HG03457 (cell line): Measurements from ENCODE around the gene RPL6.
"Not testable (repeated sequence)": the region's sequence is repeated elsewhere in the genome, so short reads cannot be mapped to it uniquely, and the experiment has no call there.

Source experiments
- ATAC-seq: cut with Tn5 transposase; IDR thresholded peaks from one replicate; pipeline ENCODE4 v1.9.1; 2021; ENCODE audit warnings: moderate number of reproducible peaks; ENCODE audit not compliant: unreplicated experiment

The RPL6 gene

DNA sequence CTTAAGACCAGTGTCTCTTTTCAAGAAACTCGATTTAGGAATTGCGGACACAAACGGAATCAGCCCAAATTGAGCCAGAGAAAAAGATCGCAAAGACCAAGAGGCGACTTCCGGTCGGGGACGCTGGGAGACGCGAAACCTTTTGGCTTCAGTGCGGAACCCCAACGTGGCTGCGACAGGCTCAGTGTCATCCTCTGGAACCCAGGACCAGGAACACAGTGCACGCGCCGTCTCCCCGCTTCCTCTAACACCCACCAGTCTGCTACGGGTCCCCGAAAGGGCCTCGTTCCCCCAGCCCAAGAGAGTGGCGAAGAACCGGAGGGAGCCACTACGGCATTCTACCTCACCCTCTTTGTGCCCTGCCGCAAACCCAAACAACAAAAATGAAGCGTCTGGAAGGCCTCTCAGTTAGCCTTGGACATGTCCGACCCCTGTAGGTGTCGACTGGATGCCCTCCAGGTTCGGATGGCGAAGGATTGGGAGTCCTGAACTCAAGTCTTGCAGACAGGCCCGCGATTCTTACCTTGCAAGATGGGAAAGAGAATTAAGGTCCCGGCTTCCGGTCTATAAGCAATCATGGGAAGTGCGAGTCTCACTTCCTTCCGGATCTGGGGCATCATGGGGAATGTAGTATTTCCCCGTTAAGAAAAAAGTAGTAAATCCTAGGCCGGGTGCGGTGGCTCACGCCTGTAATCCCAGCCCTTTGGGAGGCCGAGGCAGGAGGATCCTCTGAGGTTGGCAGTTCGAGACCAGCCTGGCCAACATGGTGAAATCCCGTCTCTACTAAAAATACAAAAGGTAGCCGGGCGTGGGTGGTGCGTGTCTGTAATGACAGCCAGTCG, at the start of gene RPL6:
Gene RPL6, minus strand, starts transcription at position 542 of the 842 bp plus-strand sequence. CDS start 949 bp downstream, outside the sequence.
- ATAC-seq = peak; percentile 63

DNA sequence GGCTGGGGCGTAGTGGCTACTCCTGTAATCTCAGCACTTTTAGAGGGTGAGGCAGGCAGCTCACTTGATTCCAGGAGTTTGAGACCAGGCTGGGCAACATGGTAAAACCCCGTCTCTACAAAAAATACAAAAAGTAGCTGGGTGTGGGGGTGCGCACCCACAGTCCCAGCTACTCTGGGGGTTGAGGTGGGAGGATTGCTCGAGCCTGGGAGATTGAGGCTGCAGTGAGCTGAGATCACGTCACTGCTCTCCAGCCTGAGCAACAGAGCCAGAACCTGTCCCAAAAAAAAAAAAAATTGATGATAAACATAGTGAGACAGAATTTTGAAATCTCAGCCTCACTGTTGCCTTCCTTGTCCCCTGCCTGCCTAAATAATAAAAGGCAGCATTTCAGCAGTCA, 49.3 kb upstream of the RPL6 start:
- ATAC-seq = no peak

DNA sequence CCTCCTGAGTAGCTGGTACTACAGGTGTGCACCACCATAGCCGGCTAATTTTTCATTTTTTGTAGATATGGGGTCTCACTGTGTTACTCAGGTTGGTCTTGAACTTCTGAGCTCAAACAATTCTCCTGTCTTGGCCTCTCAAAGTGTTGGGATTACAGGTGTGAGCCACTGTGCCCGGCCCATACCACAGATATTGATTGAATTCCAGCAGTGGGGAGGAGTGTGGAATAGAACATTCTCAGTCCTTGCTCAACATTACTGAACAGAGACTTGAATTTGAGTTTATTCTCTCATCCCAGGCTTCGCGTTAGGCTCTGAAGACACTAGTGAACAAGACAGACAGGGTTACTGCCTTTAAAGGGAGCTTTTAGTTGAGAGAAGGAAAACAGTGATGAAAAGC, 48.9 kb upstream of the RPL6 start:
- no peak for ATAC-seq

DNA sequence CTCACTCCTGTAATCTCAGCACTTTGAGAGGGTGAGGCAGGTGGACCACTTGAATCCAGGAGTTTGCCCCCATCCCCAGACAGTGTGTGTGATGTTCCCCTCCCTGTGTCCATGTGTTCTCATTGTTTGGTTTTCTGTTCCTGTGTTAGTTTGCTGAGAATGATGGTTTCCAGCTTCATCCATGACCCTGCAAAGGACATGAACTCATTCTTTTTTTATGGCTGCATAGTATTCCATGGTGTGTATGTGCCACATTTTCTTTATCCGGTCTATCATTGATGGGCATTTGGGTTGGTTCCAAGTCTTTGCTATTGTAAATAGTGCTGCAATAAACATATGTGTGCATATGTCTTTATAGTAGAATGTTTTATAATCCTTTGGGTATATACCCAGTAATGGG, 47.7 kb upstream of the RPL6 start:
- ATAC-seq = not testable (repeated sequence)

DNA sequence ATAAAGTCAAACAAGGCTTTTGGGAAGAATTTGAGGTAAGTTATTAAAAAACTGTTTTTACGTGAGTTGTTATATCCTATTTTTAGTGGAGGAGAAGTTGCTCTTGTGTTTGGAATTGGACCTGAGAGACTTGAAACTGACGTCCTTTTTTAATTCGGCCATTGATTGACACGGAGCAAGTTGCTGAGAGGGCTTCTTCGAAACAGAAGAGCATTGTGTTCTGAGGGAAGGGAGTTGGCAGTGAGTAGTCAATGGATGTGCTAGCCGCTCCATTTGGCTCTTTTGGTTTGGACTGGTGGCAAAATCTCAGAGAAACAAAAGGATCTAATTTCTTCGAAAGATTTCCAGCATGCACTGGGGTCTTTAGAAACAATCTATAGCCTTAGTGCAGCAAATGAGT, 46.6 kb upstream of the RPL6 start:
- no peak for ATAC-seq

DNA sequence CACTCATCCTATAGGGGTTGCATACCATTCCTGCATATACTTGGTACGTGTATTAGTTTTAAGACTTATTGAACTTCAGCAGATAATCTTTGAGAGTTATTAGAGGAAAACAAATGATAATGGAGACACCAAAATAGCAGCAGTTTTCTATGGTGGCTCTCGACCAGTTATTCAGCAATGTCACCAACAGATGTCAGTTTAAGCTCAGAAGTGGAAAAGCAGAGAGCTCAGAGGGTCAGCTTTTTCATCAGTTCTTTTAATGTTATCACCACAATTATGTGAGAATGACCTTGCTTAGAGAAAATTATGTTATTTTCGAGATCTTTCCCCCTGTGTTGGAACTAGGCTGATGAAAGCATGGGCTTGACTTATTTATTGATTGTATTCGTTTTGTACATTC, 41.3 kb upstream of the RPL6 start:
- no peak for ATAC-seq

DNA sequence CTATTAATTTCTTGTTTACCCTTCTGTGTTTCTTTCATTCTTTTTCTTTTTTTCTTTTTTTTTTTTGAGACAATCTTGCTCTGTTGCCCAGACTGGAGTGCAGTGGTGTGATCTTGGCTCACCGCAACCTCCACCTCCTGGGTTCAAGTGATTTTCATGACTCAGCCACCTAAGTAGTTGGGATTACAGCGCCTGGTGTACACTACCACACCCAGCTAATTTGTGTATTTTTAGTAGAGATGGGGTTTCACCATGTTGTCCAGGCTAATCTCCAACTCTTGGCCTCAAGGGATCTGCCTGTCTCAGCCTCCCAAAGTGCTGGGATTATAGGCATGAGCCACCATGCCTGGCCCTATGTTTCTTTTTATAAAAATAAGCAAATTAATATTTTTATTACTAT, 38.8 kb upstream of the RPL6 start:
- not testable (repeated sequence) for ATAC-seq

DNA sequence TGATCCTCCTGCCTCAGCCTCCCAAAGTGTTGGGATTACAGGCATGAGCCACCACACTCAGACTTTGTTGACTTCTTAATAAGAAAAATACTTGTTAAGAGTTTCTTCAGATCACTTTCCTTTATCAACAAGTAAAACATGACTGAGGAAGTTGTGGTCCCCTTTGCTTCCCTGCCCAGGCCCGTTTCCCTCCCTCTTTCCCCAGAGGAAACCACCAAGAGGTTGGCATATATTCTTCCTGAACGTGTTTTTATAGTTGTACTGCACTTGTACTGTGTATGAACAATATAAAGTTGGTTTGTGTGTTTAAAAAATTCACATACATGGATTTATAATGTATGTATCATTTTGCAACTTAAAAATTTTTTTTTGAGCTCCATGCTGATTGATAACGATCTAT, 37.7 kb upstream of the RPL6 start:
- ATAC-seq = no peak

DNA sequence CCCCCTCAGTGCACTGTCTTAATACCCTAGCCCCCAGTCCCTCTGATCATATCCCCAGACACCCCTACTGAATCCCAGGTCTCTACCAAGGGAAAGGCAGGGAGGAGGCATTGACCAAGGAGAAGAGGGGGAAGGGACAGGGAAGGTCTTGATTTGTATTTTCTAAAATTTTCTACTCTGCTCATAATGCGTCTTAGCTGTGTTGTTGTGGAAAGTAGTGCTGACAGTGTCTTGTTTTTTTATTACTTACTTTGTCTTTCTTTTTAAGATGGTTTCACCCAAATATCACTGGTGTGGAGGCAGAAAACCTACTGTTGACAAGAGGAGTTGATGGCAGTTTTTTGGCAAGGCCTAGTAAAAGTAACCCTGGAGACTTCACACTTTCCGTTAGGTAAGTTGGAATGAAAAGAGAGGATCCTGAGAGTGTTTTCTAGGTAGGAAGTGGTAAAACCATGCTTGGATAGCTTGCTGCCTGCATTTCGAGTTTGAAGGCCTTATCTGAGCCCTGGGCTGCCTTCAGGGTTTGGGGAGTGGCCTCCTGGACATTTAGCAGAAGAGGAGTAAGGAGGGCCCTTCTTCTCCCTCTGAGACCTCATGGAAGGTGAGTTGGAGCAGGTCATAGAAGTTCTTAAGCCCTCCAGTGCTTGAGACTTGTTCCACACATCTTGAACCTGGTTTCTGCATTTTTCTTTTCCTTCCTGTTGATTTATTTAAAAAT, 36.8 kb upstream of the RPL6 start:
- ATAC-seq = no peak

DNA sequence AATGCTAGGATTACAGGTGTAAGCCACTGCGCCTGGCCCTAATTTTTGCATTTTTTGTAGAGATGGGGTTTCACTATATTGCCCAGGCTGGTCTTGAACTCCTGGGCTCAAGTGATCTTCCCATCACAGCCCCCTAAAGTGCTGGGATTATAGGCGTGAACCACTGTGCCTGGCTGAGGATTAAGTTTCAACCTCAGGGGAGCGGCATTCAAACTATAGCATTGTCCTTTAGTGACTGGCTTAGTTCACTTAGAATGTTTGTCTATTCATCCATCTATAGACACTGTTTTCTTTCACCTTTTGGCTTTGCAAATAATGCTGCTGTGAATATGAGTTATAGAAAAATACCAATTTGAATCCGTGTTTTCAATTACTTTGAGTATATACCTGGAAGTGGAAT, 34.5 kb upstream of the RPL6 start:
- ATAC-seq = no peak

DNA sequence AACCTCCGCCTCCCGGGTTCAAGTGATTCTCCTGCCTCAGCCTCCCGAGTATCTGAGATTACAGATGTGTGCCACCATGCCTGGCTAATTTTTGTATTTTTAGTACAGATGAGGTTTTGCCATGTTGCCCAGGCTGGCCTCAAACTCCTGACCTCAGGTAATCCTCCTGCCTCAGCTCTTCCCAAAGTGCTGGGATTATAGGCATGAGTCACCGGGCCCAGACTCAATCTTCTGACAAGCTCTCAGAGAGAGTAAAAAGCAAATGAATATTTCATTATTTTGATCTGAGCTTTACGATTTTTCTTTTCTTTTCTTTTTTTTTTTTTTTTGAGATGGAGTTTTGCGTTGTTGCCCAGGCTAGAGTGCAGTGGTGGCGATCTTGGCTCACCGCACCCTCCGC, 31.2 kb upstream of the RPL6 start:
- ATAC-seq = not testable (repeated sequence)

DNA sequence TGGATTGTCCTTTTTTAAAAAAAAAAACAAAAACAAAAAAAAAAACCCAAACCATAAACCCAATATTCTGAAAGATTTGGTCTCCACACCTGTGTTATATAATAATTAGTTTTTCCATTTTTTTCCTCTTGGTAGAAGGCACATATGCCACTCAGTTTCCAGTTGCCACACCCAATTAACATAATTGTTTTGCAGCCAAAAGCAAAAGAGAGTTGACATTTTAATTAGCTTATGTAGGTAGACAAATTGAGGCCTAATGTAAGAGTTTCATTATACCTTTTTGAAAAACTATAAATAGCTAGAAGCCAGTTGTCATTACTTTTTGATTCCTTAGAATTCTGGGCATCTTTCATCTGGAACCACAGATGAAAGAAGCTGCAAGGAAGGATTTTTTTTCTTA, 30.4 kb upstream of the RPL6 start:
- ATAC-seq = no peak

DNA sequence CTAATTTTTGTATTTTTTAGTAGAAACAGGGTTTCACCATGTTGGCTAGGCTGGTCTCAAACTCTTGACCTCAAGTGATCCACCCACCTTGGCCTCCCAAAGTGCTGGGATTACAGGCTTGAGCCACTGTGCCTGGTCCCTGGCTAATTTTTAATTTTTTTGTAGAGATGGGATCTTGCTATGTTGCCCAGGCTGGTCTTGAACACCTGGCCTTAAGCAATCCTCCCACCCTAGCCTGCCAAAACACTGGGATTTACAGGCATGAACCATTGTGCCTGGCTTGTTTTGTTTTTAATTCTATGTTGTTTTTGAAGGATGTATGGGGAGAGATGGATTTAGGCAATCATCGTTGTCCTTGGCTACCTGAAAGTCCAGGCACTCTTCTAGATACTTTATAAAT, 29.2 kb upstream of the RPL6 start:
- ATAC-seq = not testable (repeated sequence)

DNA sequence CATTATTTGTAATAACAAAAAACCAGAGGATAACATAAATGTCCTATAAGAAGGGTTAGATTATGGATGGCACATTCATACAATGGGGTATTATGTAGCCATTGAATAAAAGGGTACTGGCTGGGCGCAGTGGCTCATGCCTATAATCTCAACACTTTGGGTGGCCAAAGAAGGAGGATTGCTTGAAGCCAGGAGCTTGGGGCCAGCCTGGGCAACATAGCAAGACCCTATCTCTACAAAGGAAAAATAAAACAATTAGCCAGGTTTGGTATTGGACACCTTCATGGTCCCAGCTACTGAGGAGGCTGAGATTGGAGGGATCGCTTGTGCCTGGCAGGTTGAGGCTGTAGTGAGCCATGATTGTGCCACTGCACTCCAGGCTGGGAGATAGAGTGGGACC, 24.1 kb upstream of the RPL6 start:
- no peak for ATAC-seq

DNA sequence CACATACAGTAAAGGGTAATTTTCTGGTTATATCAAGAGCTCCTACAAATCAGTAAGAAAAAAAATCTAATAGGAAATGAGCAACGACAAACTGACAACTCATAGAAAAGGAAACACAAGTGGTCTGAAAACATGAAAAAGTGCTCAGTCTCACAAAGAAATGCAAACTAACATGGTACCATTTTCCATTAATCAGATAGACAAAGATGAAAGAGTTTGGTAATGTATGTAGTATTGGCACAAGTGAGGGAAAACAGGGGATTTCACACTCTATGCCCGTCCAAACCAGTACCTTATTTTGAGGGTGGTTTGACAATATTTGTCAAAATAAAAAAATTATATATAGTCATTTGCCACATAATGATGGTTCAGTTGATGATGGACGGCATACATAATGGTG, 22.6 kb upstream of the RPL6 start:
- ATAC-seq = no peak

DNA sequence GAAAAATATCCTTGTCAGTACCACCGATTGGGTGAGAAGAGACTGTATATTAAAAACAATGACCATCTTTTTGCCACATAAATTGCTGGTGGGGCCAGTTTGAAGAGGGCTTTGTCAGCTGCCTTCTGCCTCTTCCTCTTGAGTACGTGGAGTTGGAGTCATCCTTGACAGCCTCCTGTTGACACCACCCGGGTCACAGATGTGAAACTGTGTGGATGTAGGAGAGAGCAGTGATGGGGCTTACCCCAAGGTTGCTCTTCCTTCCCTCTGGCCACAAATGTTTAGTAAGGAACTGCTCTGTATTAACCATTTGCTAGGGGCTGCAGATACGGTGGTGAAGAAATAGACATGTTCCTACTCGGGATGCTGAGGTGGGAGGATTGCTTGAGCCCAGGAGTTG, 21.5 kb upstream of the RPL6 start:
- ATAC-seq = no peak

DNA sequence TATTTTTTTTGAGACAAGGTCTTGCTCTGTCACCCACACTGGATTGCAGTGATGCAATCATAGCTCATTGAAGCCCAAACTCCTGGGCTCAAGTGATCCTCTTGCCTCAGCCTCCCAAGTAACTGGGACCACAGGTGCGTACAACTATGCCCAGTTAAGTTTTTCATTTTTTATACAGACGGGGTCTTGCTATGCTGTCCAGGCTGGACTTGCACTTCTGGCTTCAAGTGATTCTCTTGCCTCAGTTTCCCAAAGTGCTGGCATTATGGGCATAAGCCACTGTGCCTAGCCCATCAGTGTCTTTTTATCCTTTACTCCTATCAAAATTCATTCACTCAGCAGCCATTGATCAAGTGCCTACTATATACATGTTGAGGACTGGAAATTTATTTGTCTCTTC, 18.4 kb upstream of the RPL6 start:
- no peak for ATAC-seq

DNA sequence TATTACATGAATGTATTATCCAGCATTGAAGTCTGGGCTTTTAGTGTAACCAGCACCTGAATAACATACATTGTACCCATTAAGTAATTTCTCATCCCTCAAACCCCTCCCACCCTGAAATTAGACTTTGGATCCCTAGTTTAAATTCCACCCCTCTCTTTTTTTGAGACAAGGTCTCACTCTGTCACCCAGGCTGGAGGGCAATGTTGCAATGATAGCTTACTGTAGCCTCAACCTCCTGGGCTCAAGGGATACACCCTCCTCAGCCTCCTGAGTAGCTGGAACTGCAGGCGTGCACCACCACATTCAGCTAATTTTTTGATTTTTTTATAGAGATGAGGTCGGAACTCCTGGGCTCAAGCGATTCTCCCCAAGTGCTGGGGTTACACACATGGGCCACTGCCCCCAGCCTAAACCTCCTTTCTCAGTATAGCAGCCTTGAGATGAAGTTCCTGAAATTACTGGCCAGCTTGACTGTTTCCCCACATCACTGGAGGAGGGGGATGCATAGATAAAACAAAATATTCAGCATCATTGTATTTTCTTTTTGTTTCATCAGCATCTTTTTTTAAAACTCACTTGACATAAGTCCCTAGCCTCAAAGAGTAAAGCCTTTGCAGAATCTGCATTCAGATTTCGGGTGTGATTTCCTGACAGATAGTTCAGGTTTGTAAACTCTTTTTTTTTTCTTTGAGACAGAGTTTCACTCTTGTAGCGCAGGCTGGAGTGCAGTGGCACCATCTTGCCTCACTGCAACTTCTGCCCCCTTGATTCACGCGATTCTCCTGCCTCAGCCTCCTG, 16.4 kb upstream of the RPL6 start:
- ATAC-seq = no peak

DNA sequence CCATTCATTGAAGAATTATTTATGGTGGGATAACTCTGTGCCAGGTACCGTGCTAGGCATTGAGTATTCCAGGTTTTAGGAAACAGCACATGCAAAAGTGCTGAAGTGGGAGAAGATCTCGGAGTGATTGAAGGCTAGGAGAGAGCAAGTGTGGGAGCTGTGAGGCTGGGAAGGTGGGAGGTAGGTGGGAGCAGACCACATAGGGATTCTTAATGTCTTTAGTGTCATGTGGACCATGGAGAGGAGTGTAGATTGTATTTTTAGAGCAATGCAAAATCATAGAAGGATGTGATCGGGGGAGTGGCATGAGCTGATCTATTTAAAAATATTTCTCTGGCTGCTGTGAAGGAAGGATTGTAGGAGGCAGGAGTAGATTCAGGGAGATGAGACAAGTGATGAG, 14.7 kb upstream of the RPL6 start:
- ATAC-seq = no peak

DNA sequence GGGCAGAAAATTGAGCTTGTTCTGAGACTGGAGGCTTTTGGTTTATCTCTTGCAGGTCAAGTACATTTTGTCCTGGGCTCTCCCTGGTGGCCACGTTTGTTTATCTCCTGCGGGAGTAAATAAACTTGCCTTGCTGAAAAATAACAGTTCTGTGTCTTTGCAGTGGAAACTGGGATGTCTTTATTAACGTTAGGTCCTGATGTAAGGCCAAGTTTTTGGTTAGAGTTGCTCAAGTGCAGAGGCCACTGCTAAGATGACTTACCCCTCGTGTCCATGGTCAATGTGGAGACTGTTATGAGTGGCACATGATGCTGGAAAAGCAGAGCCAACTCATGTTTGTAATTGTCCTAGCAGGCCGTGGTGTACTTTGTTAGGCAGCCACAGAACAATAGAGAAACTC, 13.1 kb upstream of the RPL6 start:
- no peak for ATAC-seq

DNA sequence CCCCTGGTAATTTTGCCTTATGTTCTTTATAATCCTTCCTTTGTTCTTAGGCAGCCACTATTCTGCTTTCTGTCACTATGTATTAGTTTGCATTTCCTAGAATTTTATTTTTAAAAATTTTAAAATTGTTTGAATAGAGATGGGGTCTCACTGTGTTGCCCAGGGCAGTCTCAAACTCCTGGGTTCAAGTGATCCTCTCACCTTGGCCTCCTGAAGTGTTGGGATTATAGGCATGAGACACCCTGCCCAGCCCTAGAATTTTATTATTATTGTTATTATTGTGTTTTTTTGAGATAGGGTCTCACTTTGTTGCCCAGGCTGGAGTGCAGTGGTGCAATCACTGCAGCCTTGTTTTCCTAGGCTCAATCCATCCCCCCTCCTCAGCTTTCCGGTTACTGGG, 12.0 kb upstream of the RPL6 start:
- ATAC-seq = no peak

DNA sequence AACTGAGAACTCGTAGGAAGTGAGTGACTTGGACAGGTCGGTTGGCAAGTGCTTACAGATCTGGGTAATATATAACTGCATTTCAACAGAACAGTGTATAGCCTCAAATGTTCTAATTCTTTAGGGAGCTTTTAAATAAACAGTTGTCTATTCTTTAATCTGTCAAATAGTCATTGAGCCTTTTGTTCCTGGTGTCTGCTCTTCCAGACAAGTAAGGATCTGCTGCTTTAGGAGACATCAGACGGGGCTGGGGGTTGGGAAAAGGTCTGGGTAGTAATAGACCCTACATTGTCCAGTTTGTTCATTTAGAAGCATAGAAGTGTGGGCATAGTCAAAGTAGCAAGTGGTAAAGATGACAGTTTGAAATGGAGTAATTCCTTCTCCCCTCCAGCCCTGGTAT, 11.3 kb upstream of the RPL6 start:
- no peak for ATAC-seq
